ENCODE data around the gene INPP5D.

INPP5D gene

DNA sequence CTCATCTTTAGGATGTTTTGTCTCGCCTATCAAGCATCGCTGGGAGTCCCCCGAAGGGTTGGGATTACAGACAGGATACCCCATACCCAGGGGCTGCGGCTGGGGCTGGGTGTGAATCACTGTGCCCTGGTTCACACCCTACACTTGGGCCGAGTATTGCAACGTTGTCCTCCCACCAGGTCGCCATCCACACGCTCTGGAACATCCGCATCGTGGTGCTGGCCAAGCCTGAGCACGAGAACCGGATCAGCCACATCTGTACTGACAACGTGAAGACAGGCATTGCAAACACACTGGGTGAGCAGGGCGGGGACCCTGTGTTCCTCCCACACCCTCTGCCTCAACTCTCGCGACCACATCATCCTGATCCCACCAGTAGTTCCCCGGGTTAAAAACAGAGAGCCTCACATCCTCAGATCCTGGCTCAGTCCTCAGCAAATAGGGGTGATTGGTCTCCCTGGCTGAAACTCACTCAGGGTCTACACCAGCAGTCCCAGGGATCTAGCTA is 104.0 kb downstream of the INPP5D start:
- H3K27ac Mint-ChIP-seq = no peak overlapping the region
- no peaks in the 10 kb centered on the region for H3K9me3 Mint-ChIP-seq
- H3K4me3 Mint-ChIP-seq = no peak overlapping the region
- H3K36me3 Mint-ChIP-seq = peaks cover 5% of the 10 kb centered on the region
- no peaks in the 10 kb centered on the region for H3K27me3 Mint-ChIP-seq
- H3K4me1 Mint-ChIP-seq = no peaks in the 10 kb centered on the region

DNA sequence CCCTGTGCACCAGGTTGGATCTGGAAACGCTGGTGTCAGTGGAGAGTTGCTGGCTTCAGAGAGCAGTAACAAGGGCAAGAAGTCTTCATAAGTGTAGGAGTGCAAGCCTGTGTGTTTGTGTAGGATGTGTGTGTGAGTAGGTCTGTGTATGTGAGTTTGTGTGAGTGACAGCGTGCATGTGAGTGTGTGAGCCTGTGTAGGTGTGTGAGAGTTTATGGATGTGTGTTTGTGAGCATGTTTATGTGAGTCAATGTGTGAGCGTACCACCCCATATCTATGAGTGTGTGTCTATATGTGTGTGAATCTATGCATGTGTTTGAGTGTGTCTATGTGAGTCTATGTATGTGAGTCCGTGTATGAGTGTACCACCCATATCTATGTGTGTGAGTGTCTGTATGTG is 104.8 kb downstream of the INPP5D start:
- H3K27ac Mint-ChIP-seq = no peak overlapping the region
- peaks cover 6% of the 10 kb centered on the region for H3K36me3 Mint-ChIP-seq
- no peaks in the 10 kb centered on the region for H3K4me1 Mint-ChIP-seq
- H3K27me3 Mint-ChIP-seq = no peaks in the 10 kb centered on the region
- no peaks in the 10 kb centered on the region for H3K9me3 Mint-ChIP-seq
- no peak overlapping the region for H3K4me3 Mint-ChIP-seq

DNA sequence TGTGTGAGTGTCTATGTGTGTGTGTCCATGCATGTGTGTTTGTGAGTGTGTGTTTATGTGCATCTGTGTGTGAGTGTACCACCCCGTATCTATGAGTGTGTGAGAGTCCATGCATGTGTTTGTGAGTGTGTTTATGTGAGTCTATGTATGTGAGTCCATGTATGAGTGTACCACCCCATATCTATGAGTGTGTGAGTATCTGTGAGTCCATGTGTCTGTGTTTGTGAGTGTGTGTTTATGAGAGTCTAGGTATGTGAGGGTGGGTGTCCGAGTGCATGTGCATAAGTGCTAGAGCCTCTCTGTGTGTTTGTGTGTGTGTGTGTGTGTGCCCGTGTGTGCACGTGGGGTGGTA is 105.4 kb downstream of the INPP5D start:
- no peaks in the 10 kb centered on the region for H3K27me3 Mint-ChIP-seq
- peaks cover 5% of the 10 kb centered on the region for H3K36me3 Mint-ChIP-seq
- H3K27ac Mint-ChIP-seq = no peak overlapping the region
- H3K9me3 Mint-ChIP-seq = no peaks in the 10 kb centered on the region
- H3K4me3 Mint-ChIP-seq = no peak overlapping the region
- H3K4me1 Mint-ChIP-seq = no peaks in the 10 kb centered on the region

DNA sequence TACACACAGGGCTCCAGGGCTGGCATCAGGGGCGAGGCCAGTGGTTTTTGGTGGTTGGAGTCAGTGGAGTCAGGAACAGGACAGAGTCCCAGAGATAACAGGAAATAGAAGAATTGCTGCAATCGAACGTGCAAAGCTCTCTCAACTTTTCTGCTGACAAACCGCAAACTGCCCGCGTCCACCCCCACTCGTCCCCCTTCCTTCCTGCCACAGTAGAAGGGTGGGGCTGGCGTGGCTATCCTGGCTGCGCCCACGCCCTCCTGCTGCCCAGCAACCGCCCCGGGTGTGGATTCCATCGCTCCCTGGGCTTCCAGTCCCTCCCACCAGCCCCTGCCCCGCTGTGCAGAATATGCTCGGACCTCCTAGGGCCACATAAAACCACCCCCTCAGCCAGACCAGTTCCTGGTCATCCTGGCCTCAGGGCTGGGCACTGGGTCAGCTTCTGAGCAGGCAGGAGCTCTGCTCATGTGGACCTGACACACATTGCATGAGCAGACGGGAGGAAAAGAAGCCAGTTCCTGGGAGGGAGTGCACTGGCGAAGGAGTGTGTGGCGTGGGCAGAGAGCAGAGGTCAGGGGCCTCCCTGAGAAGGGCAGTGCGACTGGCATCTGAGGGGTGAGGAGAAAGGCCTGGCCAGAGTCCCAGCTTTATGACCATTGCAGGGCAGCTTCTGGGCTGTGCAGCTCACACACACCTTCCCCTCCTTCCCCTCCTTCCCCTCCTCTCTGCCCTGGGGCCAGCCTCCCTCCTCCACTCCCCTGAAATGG is 105.9 kb downstream of the INPP5D start:
- H3K27me3 Mint-ChIP-seq = no peaks in the 10 kb centered on the region
- no peaks in the 10 kb centered on the region for H3K9me3 Mint-ChIP-seq
- peaks cover 5% of the 10 kb centered on the region for H3K36me3 Mint-ChIP-seq
- H3K4me3 Mint-ChIP-seq = no peak overlapping the region
- H3K27ac Mint-ChIP-seq = peak overlapping the region; percentile 90
- no peaks in the 10 kb centered on the region for H3K4me1 Mint-ChIP-seq

GRCh38 chr2:233168445-233168844 is 108.3 kb downstream of the INPP5D start:
- Mint-ChIP-seq H3K4me1 (no peaks in the 10 kb centered on the region), H3K27me3 (no peaks in the 10 kb centered on the region), H3K36me3 (peaks cover 12% of the 10 kb centered on the region), H3K9me3 (no peaks in the 10 kb centered on the region), H3K27ac (no peak overlapping the region), H3K4me3 (no peak overlapping the region)

DNA sequence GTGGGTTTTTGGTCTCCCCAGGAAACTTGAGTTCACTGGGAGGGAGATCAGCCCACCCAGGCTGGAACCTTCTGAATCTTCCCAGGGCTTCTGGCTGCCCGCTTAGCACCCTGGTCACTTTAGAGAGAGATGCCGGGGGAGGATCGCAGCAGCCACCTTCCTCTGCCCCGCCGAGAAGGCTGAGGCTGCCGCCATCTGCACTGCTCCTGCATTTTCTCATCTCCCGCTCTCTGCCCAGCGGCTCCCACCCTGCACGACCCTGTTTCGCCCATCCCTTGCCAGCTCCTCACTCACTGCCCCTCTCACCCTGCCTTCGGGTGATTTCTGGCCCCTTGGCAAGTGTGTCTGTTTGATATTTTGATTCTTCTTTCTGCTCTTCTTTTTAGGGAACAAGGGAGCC is 108.8 kb downstream of the INPP5D start:
- no peaks in the 10 kb centered on the region for H3K27me3 Mint-ChIP-seq
- H3K36me3 Mint-ChIP-seq = peaks cover 11% of the 10 kb centered on the region
- no peaks in the 10 kb centered on the region for H3K9me3 Mint-ChIP-seq
- no peaks in the 10 kb centered on the region for H3K4me1 Mint-ChIP-seq
- H3K4me3 Mint-ChIP-seq = no peak overlapping the region
- H3K27ac Mint-ChIP-seq = no peak overlapping the region

GRCh38 chr2:233171344-233171743 is 111.2 kb downstream of the INPP5D start:
- H3K9me3 Mint-ChIP-seq = no peaks in the 10 kb centered on the region
- no peaks in the 10 kb centered on the region for H3K4me1 Mint-ChIP-seq
- H3K27me3 Mint-ChIP-seq = no peaks in the 10 kb centered on the region
- no peak overlapping the region for H3K4me3 Mint-ChIP-seq
- H3K27ac Mint-ChIP-seq = peak overlapping the region; percentile 51
- peaks cover 19% of the 10 kb centered on the region for H3K36me3 Mint-ChIP-seq

DNA sequence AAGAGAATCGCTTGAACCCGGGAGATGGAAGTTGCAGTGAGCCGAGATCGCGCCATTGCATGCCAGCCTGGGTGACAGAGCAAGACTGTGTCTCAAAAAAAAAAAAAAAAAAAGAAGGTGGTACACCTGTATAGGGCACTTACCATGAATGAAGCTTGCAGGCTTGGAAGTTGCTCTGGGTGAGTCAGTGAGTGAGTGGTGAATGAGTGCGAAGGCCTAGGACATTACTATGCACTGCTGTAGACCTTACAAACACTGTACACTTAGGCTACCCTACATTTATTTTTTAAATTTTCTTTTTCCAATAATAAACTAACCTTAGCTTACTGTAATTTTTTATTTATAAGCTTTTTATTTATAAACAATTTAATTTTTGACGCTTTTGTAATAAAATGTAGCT is 113.0 kb downstream of the INPP5D start:
- no peaks in the 10 kb centered on the region for H3K27me3 Mint-ChIP-seq
- H3K4me3 Mint-ChIP-seq = no peak overlapping the region
- no peaks in the 10 kb centered on the region for H3K4me1 Mint-ChIP-seq
- H3K9me3 Mint-ChIP-seq = no peaks in the 10 kb centered on the region
- peaks cover 23% of the 10 kb centered on the region for H3K36me3 Mint-ChIP-seq
- H3K27ac Mint-ChIP-seq = no peak overlapping the region

GRCh38 chr2:233174137-233174536 is 114.0 kb downstream of the INPP5D start:
- H3K36me3 Mint-ChIP-seq = peaks cover 24% of the 10 kb centered on the region

DNA sequence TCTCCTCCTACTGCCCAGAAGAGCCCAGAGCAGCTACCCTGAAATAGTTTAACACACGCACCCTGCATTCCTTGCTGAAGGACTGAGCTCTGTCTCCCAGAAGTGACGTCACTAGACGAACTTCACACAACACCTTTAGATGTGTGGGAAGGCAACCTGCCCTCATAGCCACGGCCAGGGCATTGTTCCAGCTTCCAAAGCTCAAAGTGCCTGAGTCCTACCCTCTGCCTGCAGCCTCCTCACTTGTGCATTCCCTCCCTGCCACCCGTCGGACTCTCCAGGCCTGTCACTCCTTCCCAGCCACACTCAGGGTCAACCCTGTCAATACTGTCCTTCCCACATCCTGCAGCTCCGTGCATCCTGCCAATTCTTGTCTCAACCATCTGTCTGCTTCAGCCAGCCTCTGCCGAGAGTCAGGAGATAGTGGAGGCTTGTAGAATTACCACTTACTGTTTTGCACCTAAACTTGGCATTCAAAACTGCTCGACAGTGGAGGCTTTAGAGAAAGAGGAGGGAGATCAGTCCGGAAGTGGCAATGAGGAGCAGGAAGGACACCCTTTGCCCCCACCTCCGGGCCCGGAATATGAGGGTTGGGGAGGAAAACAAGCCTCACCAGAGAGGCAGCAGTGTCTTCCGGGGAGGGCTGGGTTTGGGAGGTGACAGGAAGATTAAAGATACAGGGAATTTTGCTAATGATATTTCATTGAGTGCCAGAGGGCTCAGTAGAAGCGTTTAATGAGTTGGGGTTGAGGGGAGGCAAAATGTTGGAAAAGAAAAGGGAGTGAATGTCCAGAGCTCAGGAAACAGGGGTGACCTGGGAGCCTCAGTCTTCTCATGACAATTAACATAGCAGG is 119.1 kb downstream of the INPP5D start:
- Mint-ChIP-seq H3K27me3 (no peaks in the 10 kb centered on the region), H3K9me3 (no peaks in the 10 kb centered on the region), H3K4me1 (no peaks in the 10 kb centered on the region), H3K36me3 (peaks cover 27% of the 10 kb centered on the region), H3K27ac (no peak overlapping the region), H3K4me3 (no peak overlapping the region)

More at GRCh38 chr2:233174137-233174536, 114.0 kb downstream of the INPP5D start:
- Mint-ChIP-seq H3K27ac (no peak overlapping the region), H3K27me3 (no peaks in the 10 kb centered on the region), H3K4me1 (no peaks in the 10 kb centered on the region), H3K4me3 (no peak overlapping the region), H3K9me3 (no peaks in the 10 kb centered on the region)

DNA sequence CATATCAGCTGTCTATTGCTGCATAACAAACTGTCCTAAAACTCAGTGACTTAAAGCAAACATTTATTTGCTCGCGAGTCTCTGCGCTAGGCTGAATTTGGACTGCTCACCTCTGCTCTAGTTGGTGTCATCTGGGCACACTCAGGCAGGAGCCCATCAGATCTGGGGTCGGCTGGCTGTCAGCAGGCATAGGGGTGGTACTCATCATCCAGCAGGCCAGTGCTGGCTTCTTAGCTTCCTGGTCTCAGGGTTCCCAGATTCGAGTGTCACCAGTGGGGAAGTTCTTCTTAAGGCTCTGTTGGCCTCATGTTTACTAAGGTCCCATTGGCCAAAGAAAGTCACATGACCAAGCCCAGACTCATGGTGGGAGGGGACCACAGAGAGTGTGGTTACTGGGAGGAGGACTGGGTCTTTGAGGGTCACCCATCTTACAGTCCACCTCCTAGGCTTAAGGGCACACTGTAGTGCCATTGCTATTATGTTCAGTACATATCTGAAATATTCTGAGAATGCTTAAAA is 119.8 kb downstream of the INPP5D start:
- Mint-ChIP-seq H3K36me3 (peaks cover 27% of the 10 kb centered on the region), H3K27me3 (no peaks in the 10 kb centered on the region), H3K4me1 (no peaks in the 10 kb centered on the region), H3K9me3 (no peaks in the 10 kb centered on the region), H3K27ac (peak overlapping the region; percentile 79), H3K4me3 (no peak overlapping the region)

DNA sequence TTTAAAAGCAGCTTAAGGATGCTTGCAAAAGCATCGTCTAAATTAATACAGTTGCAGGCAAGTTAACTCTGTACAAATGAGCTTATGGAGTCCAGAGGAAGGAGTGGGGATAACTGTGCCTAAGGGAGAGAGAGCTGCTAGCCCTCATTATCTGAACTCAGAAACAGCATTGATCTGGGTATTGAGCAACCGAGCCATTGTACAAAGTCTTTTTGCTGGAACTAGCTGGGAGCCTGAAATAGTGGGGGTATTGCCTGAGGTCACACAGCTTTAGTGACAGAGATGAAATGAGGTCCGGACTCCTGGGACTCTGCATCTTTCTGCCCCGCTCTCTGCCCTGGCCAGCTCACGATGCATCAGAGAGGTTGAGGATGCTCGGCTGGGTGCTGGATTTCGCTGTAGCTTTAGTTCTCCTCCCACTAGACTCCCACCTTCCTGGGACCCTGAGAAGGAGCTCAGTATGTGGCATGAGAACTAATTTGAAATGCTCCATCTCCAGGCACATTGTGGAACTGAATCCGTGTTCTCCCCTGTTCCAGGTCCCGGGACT is 123.8 kb downstream of the INPP5D start:
- no peaks in the 10 kb centered on the region for H3K27me3 Mint-ChIP-seq
- H3K27ac Mint-ChIP-seq = peak overlapping the region; percentile 36
- peaks cover 24% of the 10 kb centered on the region for H3K36me3 Mint-ChIP-seq
- H3K4me3 Mint-ChIP-seq = no peak overlapping the region
- H3K4me1 Mint-ChIP-seq = no peaks in the 10 kb centered on the region
- H3K9me3 Mint-ChIP-seq = no peaks in the 10 kb centered on the region

- Mint-ChIP-seq H3K36me3 (peaks cover 22% of the 10 kb centered on the region), H3K4me1 (no peaks in the 10 kb centered on the region), H3K9me3 (no peaks in the 10 kb centered on the region), H3K4me3 (no peak overlapping the region), H3K27me3 (no peaks in the 10 kb centered on the region), H3K27ac (no peak overlapping the region)
Measured at GRCh38 chr2:233184669-233185068, 124.5 kb downstream of the INPP5D start.

DNA sequence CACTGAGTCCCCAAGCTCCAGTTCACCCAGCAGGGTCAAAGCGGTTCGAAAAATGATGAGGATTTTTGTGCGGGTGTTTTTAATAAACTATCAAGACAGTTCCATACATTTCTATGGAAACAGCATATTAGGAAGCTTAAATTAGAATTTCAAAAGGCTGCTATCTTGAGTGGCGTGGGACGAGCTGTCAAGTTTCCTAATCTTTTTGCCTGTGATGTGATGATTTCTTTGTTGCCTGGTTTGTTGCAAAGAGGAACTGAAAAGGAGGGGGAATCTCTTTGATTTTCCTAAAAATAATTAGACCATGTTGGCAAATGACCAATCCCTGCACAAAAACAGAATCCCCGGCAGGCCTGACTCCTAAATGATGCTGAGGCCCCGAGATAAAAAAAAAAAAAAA is 125.2 kb downstream of the INPP5D start:
- no peaks in the 10 kb centered on the region for H3K27me3 Mint-ChIP-seq
- H3K36me3 Mint-ChIP-seq = peaks cover 26% of the 10 kb centered on the region
- H3K9me3 Mint-ChIP-seq = no peaks in the 10 kb centered on the region
- no peak overlapping the region for H3K27ac Mint-ChIP-seq
- no peaks in the 10 kb centered on the region for H3K4me1 Mint-ChIP-seq
- no peak overlapping the region for H3K4me3 Mint-ChIP-seq

DNA sequence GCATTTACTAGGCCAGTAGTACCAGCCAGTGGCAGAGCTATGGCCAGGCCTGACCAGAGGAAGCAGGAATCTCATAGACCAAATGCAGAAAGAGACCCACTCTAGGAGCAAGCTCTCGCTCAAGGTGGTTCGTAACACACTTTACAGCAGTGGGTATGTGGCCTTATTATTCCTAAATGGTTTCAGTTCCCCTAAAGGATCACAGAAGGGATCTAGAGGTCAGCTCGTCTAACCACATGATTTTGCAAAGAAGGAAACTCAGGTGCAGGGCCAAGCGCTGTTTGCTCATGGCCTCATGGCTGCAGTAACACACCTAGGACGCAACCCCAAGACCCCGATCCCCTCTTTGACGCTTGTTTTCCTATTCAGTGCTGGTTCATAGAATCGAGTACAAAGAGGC is 125.8 kb downstream of the INPP5D start:
- Mint-ChIP-seq H3K27ac (no peak overlapping the region), H3K36me3 (peaks cover 29% of the 10 kb centered on the region), H3K4me1 (no peaks in the 10 kb centered on the region)

GRCh38 chr2:233186851-233187250 is 126.7 kb downstream of the INPP5D start:
- Mint-ChIP-seq H3K27ac (peak overlapping the region; percentile 59), H3K4me1 (no peaks in the 10 kb centered on the region), H3K36me3 (peaks cover 28% of the 10 kb centered on the region), H3K9me3 (no peaks in the 10 kb centered on the region), H3K4me3 (no peak overlapping the region), H3K27me3 (no peaks in the 10 kb centered on the region)

More for the DNA sequence above, 125.8 kb downstream of the INPP5D start:
- Mint-ChIP-seq H3K27me3 (no peaks in the 10 kb centered on the region), H3K4me3 (no peak overlapping the region), H3K9me3 (no peaks in the 10 kb centered on the region)

All from activated naive CD4-positive, alpha-beta T cell treated with anti-CD3 and anti-CD28 coated beads, Interleukin-2, amount 50 U/mL, for 24 hours (primary cell).